Astrocyte of the cerebellum (primary cell): Measurements from ENCODE around the gene KPNA6.
"Not testable (repeated sequence)": the region's sequence is repeated elsewhere in the genome, so short reads cannot be mapped to it uniquely, and the experiment has no call there.

ENCODE experiments used
- DNase-seq: peaks from one replicate; pipeline ENCODE4 v3.0.0-alpha.2; 2011; ENCODE audit warnings: low read depth
- H3K4me3 ChIP-seq: 2 replicates; pipeline ENCODE4 v1.5.1; 2011; ENCODE audit warnings: mild to moderate bottlenecking, low read depth, low read length, moderate library complexity
- CTCF ChIP-seq: IDR thresholded peaks from 2 replicates; pipeline ENCODE4 v1.5.1; 2012; ENCODE audit warnings: low read length, low read depth, moderate library complexity, mild to moderate bottlenecking; ENCODE audit errors: missing control alignments
- in situ Hi-C: cut with HindIII; loops from 2 replicates; pipeline ENCODE4 v1.10.0; 2017; ENCODE audit warnings: low sequenced_read_pairs

The KPNA6 gene

GRCh38 chr1:32159189-32159588, 51.3 kb downstream of the KPNA6 start:
- no peak for DNase-seq
- no peak for TF ChIP-seq CTCF
- in situ Hi-C loops = no loop called here
- no peak overlapping the region for H3K4me3 ChIP-seq

GRCh38 chr1:32163405-32163804, 55.5 kb downstream of the KPNA6 start:
- in situ Hi-C loops = no loop called here
- no peak for DNase-seq
- H3K4me3 ChIP-seq = no peak overlapping the region
- TF ChIP-seq CTCF = no peak

GRCh38 chr1:32165633-32166032, 57.8 kb downstream of the KPNA6 start:
- in situ Hi-C loops, H3K4me3 ChIP-seq, DNase-seq: not testable (repeated sequence)

GRCh38 chr1:32170991-32171390, 63.1 kb downstream of the KPNA6 start:
- in situ Hi-C loops = no loop called here
- H3K4me3 ChIP-seq = no peak overlapping the region
- DNase-seq = no peak
- TF ChIP-seq CTCF = no peak

- no peak for DNase-seq
- H3K4me3 ChIP-seq = no peak overlapping the region
- TF ChIP-seq CTCF = no peak
- in situ Hi-C loops = no loop called here
Observed at GRCh38 chr1:32172621-32173245, 64.9 kb downstream of the KPNA6 start.

GRCh38 chr1:32178380-32179192, 70.7 kb downstream of the KPNA6 start:
- in situ Hi-C loops = no loop called here
- TF ChIP-seq CTCF = no peak
- no peak overlapping the region for H3K4me3 ChIP-seq
- no peak for DNase-seq

- in situ Hi-C loops = no loop called here
- DNase-seq = no peak
- peak overlapping the region; percentile 68 for H3K4me3 ChIP-seq
- TF ChIP-seq CTCF = no peak
Observed at GRCh38 chr1:32179193-32179442, 71.3 kb downstream of the KPNA6 start.
